GM13977 (cell line): ENCODE data around the gene ESPL1.

Source experiments
- DNase-seq: peaks from one replicate; pipeline ENCODE4 v3.0.0; 2012; ENCODE audit warnings: low spot score
- CTCF ChIP-seq: IDR thresholded peaks from 2 replicates; pipeline ENCODE4 v1.5.1; 2012; ENCODE audit warnings: mild to moderate bottlenecking, control low read depth; ENCODE audit not compliant: insufficient read depth; ENCODE audit errors: extremely low read depth, missing control alignments
- in situ Hi-C: fragments of 300-500 bp; cut with MboI; formaldehyde crosslinking; loops from one replicate; pipeline ENCODE4 v1.12.0; 2022; ENCODE audit warnings: low sequenced_read_pairs, low pct_unique_long_range_greater_than_20kb, mixed read lengths, inconsistent platforms; ENCODE audit not compliant: unreplicated experiment

ESPL1 gene

GRCh38 chr12:53298164-53298563 is 30.1 kb downstream of the ESPL1 start:
- in situ Hi-C loops = no loop called here
- no peak for TF ChIP-seq CTCF
- no peak for DNase-seq

- no peak for TF ChIP-seq CTCF
- in situ Hi-C loops = no loop called here
- no peak for DNase-seq
Observed at GRCh38 chr12:53299101-53299453, 31.0 kb downstream of the ESPL1 start.

GRCh38 chr12:53299454-53300180 is 31.5 kb downstream of the ESPL1 start, which contains the start of gene MYG1:
Gene MYG1 (plus strand): TSS chr12:53299695. CDS start chr12:53299738, 43 bp downstream.
- in situ Hi-C loops = no loop called here
- TF ChIP-seq CTCF = peak; percentile 26
- DNase-seq = peak; percentile 86

- TF ChIP-seq CTCF = no peak
- DNase-seq = no peak
- in situ Hi-C loops = no loop called here
Observed at GRCh38 chr12:53300187-53300586, 32.1 kb downstream of the ESPL1 start.

- no peak for DNase-seq
- in situ Hi-C loops = no loop called here
- no peak for TF ChIP-seq CTCF
Observed at GRCh38 chr12:53302903-53303302, 34.8 kb downstream of the ESPL1 start.

- in situ Hi-C loops = no loop called here
- no peak for TF ChIP-seq CTCF
- no peak for DNase-seq
Observed at GRCh38 chr12:53306826-53307225, 38.7 kb downstream of the ESPL1 start.
